Measurements from ENCODE around the gene SHLD1. TPM values are rescaled to one million over a fixed set of nuclear protein-coding genes. Genes with fewer than 3 reads are reported as not detected.

Gene SHLD1
- total RNA-seq, 2 experiments from 2014 or later: 6.2 to 6.9 TPM

DNA sequence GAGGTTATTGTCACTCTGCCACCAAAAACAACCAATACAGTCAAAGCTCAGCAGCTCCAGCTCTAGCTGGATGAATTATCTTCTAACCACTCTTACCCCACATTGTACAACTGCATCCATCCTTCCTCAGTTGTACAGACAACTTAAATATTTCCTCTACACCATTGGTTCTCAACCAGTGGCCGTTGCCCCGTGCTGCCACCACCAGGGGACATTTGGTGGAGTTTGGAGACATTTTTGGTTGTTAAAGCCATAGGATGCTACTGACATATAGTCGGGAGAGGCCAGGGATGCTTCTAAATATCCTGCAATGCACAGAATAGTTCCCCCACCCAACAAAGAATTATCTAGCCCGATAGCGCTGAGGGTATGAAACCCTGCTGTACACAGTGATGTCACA, 59.3 kb downstream of the SHLD1 start:
- Mint-ChIP-seq H3K9me3 (no peaks in the 10 kb centered on the region), H3K27me3 (no peaks in the 10 kb centered on the region), H3K4me1 (peaks cover 5% of the 10 kb centered on the region), H3K4me3 (no peak overlapping the region), H3K36me3 (no peaks in the 10 kb centered on the region), H3K27ac (no peak overlapping the region)
- no peak for DNase-seq

DNA sequence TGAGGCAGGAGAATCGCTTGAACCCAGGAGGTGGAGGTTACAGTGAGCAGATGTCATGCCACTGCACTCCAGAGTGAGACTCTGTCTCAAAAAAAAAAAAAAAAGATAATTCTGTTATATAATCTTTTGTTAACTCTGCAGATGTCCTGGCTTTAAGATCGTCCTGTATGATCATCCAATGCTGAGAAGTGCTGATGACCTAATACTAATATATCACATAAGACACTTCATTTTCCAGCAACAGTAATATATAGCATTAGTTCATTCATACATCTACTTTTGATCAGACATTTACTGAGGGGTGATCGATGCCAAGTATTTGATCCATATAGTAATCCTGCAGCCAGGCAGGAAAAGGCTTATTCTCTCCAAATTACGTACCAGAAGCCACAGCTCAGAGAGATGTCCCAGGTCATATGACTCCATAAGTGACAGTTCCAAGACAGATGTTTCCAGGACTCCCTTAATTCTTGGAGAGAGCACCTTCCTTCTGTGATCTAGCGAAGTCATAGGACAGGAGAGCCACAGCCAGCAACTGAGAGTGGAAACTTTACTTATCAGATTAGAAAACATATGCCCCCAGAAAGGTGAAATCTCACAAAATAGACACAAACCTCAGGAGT, 60.7 kb downstream of the SHLD1 start:
- no peaks in the 10 kb centered on the region for H3K9me3 Mint-ChIP-seq
- no peaks in the 10 kb centered on the region for H3K27me3 Mint-ChIP-seq
- no peaks in the 10 kb centered on the region for H3K4me1 Mint-ChIP-seq
- no peak overlapping the region for H3K4me3 Mint-ChIP-seq
- H3K36me3 Mint-ChIP-seq: no peaks in the 10 kb centered on the region
- no peak overlapping the region for H3K27ac Mint-ChIP-seq
- DNase-seq: no peak

DNA sequence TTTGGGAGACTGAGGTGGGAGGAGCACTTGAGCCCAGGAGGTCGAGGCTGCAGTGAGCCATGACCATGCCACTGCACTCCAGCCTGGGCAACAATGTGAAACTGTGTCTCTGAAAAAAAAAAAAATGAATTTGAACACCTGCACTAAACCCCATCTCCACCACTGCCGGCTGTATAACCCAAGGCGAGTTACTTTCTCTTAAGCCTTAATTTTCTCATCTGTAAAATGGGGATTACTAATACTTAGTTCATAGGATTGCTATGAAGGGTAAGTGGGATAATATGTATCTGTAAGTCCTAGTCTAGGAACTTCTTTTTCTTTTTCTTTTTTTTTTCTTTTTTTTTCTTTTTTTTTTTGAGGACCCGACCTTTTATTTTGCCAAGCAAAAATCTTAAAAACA, 61.5 kb downstream of the SHLD1 start:
- no peak overlapping the region for H3K27ac Mint-ChIP-seq
- no peaks in the 10 kb centered on the region for H3K27me3 Mint-ChIP-seq
- H3K36me3 Mint-ChIP-seq: no peaks in the 10 kb centered on the region
- no peak for DNase-seq
- H3K4me3 Mint-ChIP-seq: no peak overlapping the region
- peaks cover 2% of the 10 kb centered on the region for H3K4me1 Mint-ChIP-seq
- H3K9me3 Mint-ChIP-seq: no peaks in the 10 kb centered on the region

DNA sequence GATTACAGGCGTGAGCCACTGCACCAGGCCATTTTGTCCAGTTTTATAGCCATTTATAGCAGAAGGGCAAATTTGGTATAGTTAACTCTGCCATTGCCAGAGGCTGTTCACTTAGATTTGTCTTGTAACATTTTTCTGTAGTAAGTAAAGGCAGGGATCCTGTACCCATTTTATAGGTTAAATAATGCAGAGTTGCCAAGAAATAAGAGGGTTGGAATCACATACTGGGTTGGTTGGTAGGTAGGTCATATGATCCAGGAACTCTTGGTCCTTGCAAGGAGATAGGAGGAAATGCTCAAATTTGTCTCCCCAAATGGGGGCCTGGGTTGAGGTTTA, 68.1 kb downstream of the SHLD1 start:
- H3K27ac Mint-ChIP-seq: no peak overlapping the region
- no peaks in the 10 kb centered on the region for H3K27me3 Mint-ChIP-seq
- no peaks in the 10 kb centered on the region for H3K9me3 Mint-ChIP-seq
- H3K4me3 Mint-ChIP-seq: no peak overlapping the region
- H3K36me3 Mint-ChIP-seq: peaks cover 7% of the 10 kb centered on the region
- no peak for DNase-seq
- peaks cover 15% of the 10 kb centered on the region for H3K4me1 Mint-ChIP-seq

DNA sequence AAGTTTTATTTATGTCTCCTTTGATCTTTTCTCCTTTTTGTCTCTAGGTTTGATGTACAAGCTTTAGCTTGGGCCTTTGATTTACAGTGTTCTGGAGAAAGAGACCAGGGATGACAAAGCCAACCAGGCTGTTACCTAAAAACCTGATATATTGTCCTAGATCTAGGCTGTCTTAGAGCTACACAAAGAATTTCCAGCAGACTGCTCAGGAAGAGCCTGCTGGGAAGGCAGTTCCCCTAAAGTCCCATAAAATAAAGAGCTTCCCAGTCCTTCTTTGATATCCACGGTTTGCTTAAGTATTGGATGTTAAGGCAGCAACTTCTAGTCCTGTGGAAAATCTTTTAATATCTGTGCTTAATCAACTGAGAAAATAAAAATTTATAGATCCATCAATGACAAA, 70.5 kb downstream of the SHLD1 start:
- H3K27ac Mint-ChIP-seq: no peak overlapping the region
- no peak overlapping the region for H3K4me3 Mint-ChIP-seq
- peaks cover 12% of the 10 kb centered on the region for H3K36me3 Mint-ChIP-seq
- H3K4me1 Mint-ChIP-seq: peaks cover 23% of the 10 kb centered on the region
- no peaks in the 10 kb centered on the region for H3K9me3 Mint-ChIP-seq
- no peaks in the 10 kb centered on the region for H3K27me3 Mint-ChIP-seq
- DNase-seq: no peak

DNA sequence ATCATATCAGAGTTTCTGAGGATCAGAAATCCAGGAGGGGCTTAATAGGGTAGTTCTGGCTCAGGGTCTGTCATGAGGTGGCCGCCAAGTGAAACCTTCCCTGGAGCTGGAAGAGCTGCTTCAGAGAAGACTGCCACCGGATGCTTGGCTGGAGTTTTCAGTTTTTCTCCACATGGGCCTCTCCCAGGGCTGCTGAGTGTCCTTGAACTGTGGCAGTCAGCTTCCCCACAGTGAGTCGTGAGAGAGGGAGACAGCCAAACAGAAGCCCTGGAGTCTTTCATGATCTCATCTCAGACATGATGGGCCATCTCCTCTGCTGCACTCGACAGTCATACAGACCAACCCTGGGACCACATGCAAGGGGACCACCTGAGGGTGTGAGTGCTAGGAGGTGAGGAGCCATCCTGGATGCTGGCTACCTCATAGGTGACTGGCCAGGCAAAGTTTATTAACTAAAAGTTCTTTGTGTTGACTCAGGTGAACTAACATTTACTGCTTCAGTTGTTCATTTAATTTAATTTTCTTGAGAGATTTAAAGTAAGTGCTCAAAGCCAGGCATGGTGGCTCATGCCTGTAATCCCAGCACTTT, 71.5 kb downstream of the SHLD1 start:
- H3K4me1 Mint-ChIP-seq: peaks cover 30% of the 10 kb centered on the region
- H3K27ac Mint-ChIP-seq: no peak overlapping the region
- peaks cover 12% of the 10 kb centered on the region for H3K36me3 Mint-ChIP-seq
- no peak overlapping the region for H3K4me3 Mint-ChIP-seq
- no peak for DNase-seq
- H3K27me3 Mint-ChIP-seq: no peaks in the 10 kb centered on the region
- H3K9me3 Mint-ChIP-seq: no peaks in the 10 kb centered on the region

DNA sequence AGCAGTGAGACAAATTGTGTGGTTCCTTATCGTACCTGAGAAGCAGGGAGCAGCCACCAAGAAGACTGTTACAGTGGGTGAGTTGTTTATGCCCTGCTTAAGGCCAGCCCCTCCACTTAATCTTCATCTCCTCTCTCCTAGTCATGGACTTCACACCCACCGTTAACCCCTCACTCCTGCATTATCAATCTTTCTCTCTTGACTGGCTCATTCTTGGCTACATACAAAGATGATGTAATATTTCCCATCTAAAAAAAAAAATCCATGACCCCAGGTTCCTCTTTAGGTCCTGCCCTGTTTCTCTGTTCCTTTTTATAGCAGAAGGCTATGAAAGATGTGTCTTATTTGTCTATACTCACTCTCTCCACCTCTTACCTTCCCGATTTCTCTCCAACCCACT, 72.4 kb downstream of the SHLD1 start:
- DNase-seq: no peak
- no peaks in the 10 kb centered on the region for H3K27me3 Mint-ChIP-seq
- H3K4me1 Mint-ChIP-seq: peaks cover 34% of the 10 kb centered on the region
- no peak overlapping the region for H3K4me3 Mint-ChIP-seq
- H3K27ac Mint-ChIP-seq: no peak overlapping the region
- H3K9me3 Mint-ChIP-seq: no peaks in the 10 kb centered on the region
- H3K36me3 Mint-ChIP-seq: peaks cover 12% of the 10 kb centered on the region

DNA sequence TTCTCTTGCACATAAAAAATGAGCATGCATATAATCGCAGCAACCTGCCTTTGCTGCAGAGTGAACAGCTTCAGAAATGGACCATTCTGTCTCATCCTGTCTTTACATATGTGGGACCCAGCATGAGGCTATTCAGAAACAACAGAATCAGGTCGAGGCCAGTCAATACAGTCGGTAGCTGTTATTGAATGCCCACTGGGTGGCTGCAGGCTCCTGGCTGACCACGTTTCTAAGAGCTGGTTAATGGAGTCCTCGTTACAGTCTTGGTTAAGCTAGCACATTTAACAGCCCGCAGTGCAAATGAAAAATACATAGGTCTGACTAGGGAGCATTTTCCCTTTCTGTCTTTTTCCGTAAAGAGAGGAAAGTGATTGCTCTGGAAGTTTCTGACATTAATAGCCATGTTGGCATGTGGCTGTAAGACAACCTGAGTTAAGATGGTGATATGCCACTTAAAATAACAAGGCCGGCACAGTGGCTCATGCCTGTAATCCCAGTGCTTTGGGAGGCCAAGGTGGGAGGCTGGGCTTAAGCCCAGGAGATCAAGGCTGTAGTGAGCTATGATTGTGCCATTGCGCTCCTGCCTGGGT, 75.0 kb downstream of the SHLD1 start:
- Mint-ChIP-seq H3K4me1 (peaks cover 33% of the 10 kb centered on the region), H3K9me3 (no peaks in the 10 kb centered on the region), H3K36me3 (peaks cover 9% of the 10 kb centered on the region), H3K27ac (no peak overlapping the region), H3K27me3 (no peaks in the 10 kb centered on the region), H3K4me3 (no peak overlapping the region)
- no peak for DNase-seq

DNA sequence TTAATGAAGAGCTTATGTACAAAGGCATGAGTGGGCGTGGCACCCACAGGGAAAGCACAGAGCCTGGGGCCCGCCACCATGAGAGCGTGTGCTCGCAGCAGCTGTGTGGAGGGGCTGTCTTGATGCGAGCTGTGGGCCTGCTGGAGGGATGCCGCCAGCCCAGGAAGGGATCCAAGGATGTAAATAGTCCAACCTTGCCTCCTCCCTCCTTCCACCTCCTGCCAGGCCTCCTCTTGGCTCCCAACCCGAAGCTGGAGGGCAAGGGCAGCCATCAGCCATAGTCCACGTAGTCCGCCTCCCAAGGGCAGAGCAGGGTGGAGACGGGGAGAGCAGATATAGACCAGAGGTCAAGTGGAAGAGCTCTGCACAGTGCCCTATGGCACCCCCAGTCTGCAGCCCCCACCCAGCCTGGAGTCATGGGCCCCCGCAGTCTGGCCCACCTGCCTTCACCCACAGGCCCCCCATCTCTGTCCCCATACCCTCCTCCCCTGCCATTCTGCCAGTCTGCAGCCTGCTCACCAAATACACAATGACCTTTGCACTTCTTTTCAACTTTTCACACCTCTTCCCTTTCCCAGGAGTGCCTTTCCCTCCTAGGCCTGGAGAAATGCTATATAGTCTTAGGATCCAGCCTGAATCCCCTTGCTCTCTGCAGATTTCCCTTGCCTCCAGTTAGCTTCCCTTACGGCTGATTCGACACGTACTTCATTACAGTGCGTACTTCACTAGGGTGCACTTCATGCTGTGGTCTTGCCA, 77.1 kb downstream of the SHLD1 start:
- Mint-ChIP-seq H3K4me3 (no peak overlapping the region), H3K36me3 (peaks cover 15% of the 10 kb centered on the region), H3K9me3 (no peaks in the 10 kb centered on the region), H3K27me3 (no peaks in the 10 kb centered on the region), H3K27ac (no peak overlapping the region), H3K4me1 (peaks cover 33% of the 10 kb centered on the region)
- DNase-seq: no peak

DNA sequence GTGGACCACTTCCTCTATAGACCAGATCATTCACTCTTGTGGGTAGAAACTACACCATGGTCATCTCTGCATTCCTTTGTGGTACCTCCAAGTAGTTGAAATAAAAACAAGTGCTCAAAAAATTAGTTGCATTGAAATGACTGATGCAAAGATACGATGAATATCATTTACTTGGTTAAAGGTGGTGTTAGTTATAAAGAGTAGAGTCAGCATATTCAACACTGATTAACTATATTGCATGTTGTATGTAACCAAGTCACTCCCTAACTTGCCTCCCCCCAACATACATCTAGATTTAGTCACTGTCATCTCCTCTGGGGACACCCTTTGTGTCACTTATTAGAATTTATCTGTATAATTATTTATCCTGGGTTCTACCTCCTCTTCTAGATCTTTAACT, 77.7 kb downstream of the SHLD1 start:
- Mint-ChIP-seq H3K4me1 (peaks cover 28% of the 10 kb centered on the region), H3K27me3 (no peaks in the 10 kb centered on the region), H3K27ac (no peak overlapping the region), H3K4me3 (no peak overlapping the region), H3K36me3 (peaks cover 12% of the 10 kb centered on the region), H3K9me3 (no peaks in the 10 kb centered on the region)
- DNase-seq: no peak

DNA sequence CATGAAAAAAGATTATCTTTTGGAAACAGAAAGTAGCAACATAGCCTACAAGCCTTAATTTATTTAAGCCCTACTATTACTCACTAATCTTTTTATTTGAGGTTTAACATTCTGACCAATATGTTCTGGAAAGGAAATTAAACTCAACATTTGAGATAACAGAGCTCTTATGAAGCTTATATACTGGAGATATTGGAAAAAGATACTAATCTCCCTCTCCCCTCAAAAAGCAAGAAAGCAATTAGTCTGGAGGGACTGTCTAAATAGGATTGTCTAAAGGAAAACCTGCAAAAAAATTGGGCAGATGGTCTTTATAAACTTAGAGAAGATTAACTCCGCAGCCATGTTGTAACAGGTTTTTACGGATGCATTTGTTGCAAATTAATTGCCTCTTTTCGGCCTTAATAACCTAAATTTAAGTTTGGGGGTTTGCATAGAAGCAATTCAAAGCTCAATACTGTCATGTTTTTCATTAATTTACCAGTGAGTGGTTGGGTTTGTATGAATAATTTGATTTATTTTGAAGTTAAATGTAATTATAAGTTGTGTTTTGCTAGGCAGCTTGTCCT, 79.1 kb downstream of the SHLD1 start:
- H3K9me3 Mint-ChIP-seq: peaks cover 4% of the 10 kb centered on the region
- H3K27me3 Mint-ChIP-seq: no peaks in the 10 kb centered on the region
- no peak overlapping the region for H3K27ac Mint-ChIP-seq
- DNase-seq: no peak
- H3K4me1 Mint-ChIP-seq: peaks cover 19% of the 10 kb centered on the region
- no peak overlapping the region for H3K4me3 Mint-ChIP-seq
- peaks cover 13% of the 10 kb centered on the region for H3K36me3 Mint-ChIP-seq

DNA sequence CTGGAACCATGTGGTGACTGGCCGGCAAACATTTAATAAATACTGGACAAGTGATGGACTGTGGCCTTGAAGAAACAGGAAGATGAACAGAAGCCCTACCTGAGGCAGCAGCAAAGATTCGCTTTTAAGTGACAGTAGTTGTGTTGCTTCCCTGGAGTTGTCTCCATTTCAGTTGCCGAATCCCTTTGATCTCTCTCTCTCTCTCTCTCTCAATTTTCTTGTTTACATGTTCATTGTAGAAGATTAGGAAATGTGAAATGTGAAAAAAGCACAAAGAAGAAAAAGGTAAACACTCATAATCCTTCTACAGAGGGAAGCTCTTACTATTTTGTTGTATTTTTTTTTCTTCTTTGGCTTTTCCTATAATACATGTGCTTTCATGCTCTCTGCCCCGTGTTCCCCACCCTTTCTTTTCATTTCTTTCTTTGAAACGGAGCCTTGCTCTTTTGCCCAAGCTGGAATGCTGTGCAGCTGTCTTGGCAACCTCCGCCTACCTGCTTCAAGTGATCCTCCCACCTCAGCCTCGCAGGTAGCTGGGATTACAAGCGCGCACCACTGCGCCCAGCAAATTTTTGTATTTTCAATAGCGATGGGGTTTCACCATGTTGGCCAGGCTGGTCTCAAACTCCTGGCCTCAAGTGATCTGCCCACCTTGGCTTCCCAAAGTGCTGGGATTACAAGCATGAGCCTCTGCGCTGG, 81.5 kb downstream of the SHLD1 start:
- H3K27ac Mint-ChIP-seq: no peak overlapping the region
- no peaks in the 10 kb centered on the region for H3K27me3 Mint-ChIP-seq
- peaks cover 28% of the 10 kb centered on the region for H3K4me1 Mint-ChIP-seq
- no peak for DNase-seq
- H3K4me3 Mint-ChIP-seq: no peak overlapping the region
- H3K9me3 Mint-ChIP-seq: peaks cover 6% of the 10 kb centered on the region
- H3K36me3 Mint-ChIP-seq: peaks cover 17% of the 10 kb centered on the region

DNA sequence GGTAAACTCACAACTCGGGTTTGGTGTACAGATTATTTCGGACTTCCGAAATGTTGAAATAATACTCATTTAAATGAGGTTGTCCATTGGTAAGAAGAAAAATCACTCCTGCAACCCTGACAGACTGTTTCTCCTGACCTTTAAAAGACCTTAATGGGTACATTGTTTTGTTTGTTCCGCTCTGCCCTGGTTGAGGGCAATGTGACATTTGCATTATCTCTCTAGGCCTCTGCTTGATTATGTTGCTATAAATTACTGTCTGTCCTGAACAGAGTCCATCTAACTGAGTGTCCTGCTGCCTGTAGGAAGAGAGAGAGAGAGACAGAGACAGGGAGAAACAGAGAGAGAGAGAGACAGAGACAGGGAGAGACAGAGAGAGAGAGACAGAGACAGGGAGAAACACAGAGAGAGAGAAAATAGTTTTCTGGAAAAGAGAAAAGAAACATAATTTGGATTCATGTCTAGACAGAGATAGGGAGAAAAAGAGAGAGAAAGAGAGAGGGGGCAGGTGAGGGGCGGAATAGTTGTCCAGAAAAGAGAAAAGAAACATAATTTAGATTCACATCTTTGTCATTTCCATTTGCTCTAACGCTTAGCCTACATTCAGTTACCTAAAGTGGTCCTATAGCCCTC, 83.2 kb downstream of the SHLD1 start:
- H3K4me3 Mint-ChIP-seq: no peak overlapping the region
- DNase-seq: no peak
- peaks cover 26% of the 10 kb centered on the region for H3K4me1 Mint-ChIP-seq
- H3K36me3 Mint-ChIP-seq: peaks cover 17% of the 10 kb centered on the region
- H3K27me3 Mint-ChIP-seq: no peaks in the 10 kb centered on the region
- H3K9me3 Mint-ChIP-seq: peaks cover 6% of the 10 kb centered on the region
- H3K27ac Mint-ChIP-seq: no peak overlapping the region

DNA sequence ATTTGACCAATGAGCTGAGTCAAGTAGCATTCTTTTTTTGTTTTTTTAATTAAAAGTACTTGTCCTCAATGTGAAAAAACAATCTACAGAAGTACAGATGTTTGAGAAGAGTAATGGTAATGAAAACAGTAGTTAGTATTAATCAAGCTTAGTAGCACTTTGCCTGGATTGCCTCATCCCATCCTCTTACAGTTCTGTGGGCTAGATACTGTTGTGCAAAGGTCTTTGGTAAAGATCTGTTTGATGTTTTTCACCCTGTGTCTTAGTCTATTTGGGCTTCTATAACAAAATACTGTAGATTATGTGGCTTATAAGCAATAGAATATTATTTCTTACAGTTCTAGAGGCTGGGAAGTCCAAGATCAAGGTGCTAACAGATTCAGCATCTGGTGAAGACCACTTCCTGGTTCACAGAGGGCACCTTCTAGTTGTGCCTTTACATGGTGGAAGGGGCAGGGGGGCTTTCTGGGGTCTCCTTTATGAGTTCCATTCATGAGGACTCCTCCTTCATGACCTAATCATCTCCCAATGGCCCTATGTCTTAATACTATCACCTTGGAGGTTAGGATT, 84.3 kb downstream of the SHLD1 start:
- H3K36me3 Mint-ChIP-seq: peaks cover 17% of the 10 kb centered on the region
- no peaks in the 10 kb centered on the region for H3K27me3 Mint-ChIP-seq
- H3K4me1 Mint-ChIP-seq: peaks cover 26% of the 10 kb centered on the region
- no peak for DNase-seq
- no peak overlapping the region for H3K27ac Mint-ChIP-seq
- H3K9me3 Mint-ChIP-seq: peaks cover 6% of the 10 kb centered on the region
- H3K4me3 Mint-ChIP-seq: no peak overlapping the region

Data from activated naive CD8-positive, alpha-beta T cell treated with anti-CD3 and anti-CD28 coated beads for 36 hours (primary cell).